ENCODE measurements around the gene BRME1. TPM values are rescaled to one million over a fixed set of nuclear protein-coding genes. Genes with fewer than 3 reads are reported as not detected.

BRME1 gene
- total RNA-seq, 2 donors from 2014 or later, result 3.7 TPM; not detected in 1

GRCh38 chr19:13842291-13843103 is 63.4 kb downstream of the BRME1 start:
- Histone ChIP-seq H3K36me3 (peaks cover 7% of the 10 kb centered on the region), H3K4me3 (peak overlapping the region; percentile 96), H3K27ac (peak overlapping the region; percentile 100), H3K27me3 (replicated peaks; ENCODE audit: insufficient read depth) (no peaks in the 10 kb centered on the region), H3K4me1 (ENCODE audit: control insufficient read depth in 1 of 2, low read depth in 2 of 2) (peaks cover 30 to 42% of the 10 kb centered on the region in 2 donors), H3K9me3 (no peaks in the 10 kb centered on the region)
- DNase-seq (ENCODE audit: low spot score) (peak; percentile 70), ATAC-seq (ENCODE audit: insufficient number of reproducible peaks, low FRiP score, low read depth) (peak; percentile 5)
- TF ChIP-seq CTCF (IDR thresholded peaks at IDR 0.05), result no peak

- H3K27ac ChIP-seq, result peak overlapping the region; percentile 100
- no peak for TF ChIP-seq CTCF (IDR thresholded peaks at IDR 0.05)
- H3K4me3 ChIP-seq, result peak overlapping the region; percentile 96
- H3K27me3 ChIP-seq (replicated peaks; ENCODE audit: insufficient read depth), result no peaks in the 10 kb centered on the region
- peaks cover 36 to 46% of the 10 kb centered on the region in 2 donors for H3K4me1 ChIP-seq (ENCODE audit: control insufficient read depth in 1 of 2, low read depth in 2 of 2)
- ATAC-seq (ENCODE audit: insufficient number of reproducible peaks, low FRiP score, low read depth) (no peak), DNase-seq (ENCODE audit: low spot score) (no peak)
- H3K36me3 ChIP-seq, result peaks cover 7% of the 10 kb centered on the region
- no peaks in the 10 kb centered on the region for H3K9me3 ChIP-seq
Observed at GRCh38 chr19:13841962-13842290, 64.0 kb downstream of the BRME1 start.

- H3K27me3 ChIP-seq (replicated peaks; ENCODE audit: insufficient read depth), result no peaks in the 10 kb centered on the region
- H3K27ac ChIP-seq, result peak overlapping the region; percentile 100
- no peak for DNase-seq (ENCODE audit: low spot score)
- H3K36me3 ChIP-seq, result peaks cover 11% of the 10 kb centered on the region
- H3K9me3 ChIP-seq, result no peaks in the 10 kb centered on the region
- H3K4me3 ChIP-seq, result peak overlapping the region; percentile 96
- TF ChIP-seq CTCF (IDR thresholded peaks at IDR 0.05), result no peak
- peaks cover 42 to 46% of the 10 kb centered on the region in 2 donors for H3K4me1 ChIP-seq (ENCODE audit: control insufficient read depth in 1 of 2, low read depth in 2 of 2)
- no peak for ATAC-seq (ENCODE audit: insufficient number of reproducible peaks, low FRiP score, low read depth)
Observed at GRCh38 chr19:13841086-13841961, 64.6 kb downstream of the BRME1 start.

GRCh38 chr19:13840305-13841085 is 65.4 kb downstream of the BRME1 start:
- Histone ChIP-seq H3K36me3 (peaks cover 19% of the 10 kb centered on the region), H3K4me1 (ENCODE audit: control insufficient read depth in 1 of 2, low read depth in 2 of 2) (peaks cover 45 to 47% of the 10 kb centered on the region in 2 donors), H3K4me3 (peak overlapping the region; percentile 96), H3K27me3 (replicated peaks; ENCODE audit: insufficient read depth) (no peaks in the 10 kb centered on the region), H3K9me3 (no peaks in the 10 kb centered on the region), H3K27ac (peak overlapping the region; percentile 100)
- no peak for DNase-seq (ENCODE audit: low spot score)
- TF ChIP-seq CTCF (IDR thresholded peaks at IDR 0.05), result no peak
- no peak for ATAC-seq (ENCODE audit: insufficient number of reproducible peaks, low FRiP score, low read depth)
